ENCODE data around the gene RAB3GAP1.

GRCh38 chr2:135187270-135187669 lies 135.2 kb downstream of the RAB3GAP1 start:
- TF ChIP-seq CTCF (IDR thresholded peaks at IDR 0.05; ENCODE audit: poor library complexity, severe bottlenecking), result no peak
- TF ChIP-seq REST (IDR thresholded peaks at IDR 0.05; ENCODE audit: borderline replicate concordance), result no peak

Measured in neural cell (in vitro differentiated cells).